Peyer's patch (tissue), 4 donors: ENCODE results near the gene WWOX.

Experiments
- CTCF ChIP-seq, 6 experiments: fragments of 450-650 bp in 4 of 6; fragments of 200-600 bp in 2 of 6; sonication (generic) in 1 of 6; IDR thresholded peaks; one replicate each; pipeline ENCODE4 v1.5.1; 2017 to 2019; ENCODE audit warnings: antibody characterized with exemption in 6 of 6, mild to moderate bottlenecking in 3 of 6, moderate library complexity in 1 of 6
- POLR2A ChIP-seq, 2 donors: fragments of 450-650 bp; IDR thresholded peaks; one replicate each; pipeline ENCODE4 v1.5.1; 2017; ENCODE audit warnings: antibody characterized with exemption in 2 of 2, mild to moderate bottlenecking in 2 of 2, moderate library complexity in 2 of 2

- TF ChIP-seq CTCF (IDR thresholded peaks at IDR 0.05) (no peak), POLR2A (IDR thresholded peaks at IDR 0.05) (no peak)
Measured at GRCh38 chr16:79131321-79132075, 1032.0 kb downstream of the WWOX start.
